CD4-positive, CD25-positive, alpha-beta regulatory T cell (primary cell): Measurements from ENCODE around the gene ZNF576. TPM values are rescaled to one million over a fixed set of nuclear protein-coding genes. Genes with fewer than 3 reads are reported as not detected.

ENCODE experiments used
- ATAC-seq, 2 donors: fragments of 150-1000 bp; cut with Tn5 transposase; one replicate each; pipeline ENCODE4 v1.10.0; 2021; ENCODE audit warnings: low read depth in 2 of 2, moderate number of reproducible peaks in 2 of 2, moderate library complexity in 1 of 2
- DNase-seq, 3 donors: peaks; one replicate each; pipeline versions ENCODE4 v3.0.0 to v3.0.0-alpha.2; 2012 to 2022; ENCODE audit warnings: mixed read lengths in 1 of 3
- H3K27ac ChIP-seq: one replicate; pipeline ENCODE4 v1.7.0; 2013; ENCODE audit warnings: mild to moderate bottlenecking, low read length; ENCODE audit not compliant: insufficient read depth, poor library complexity, severe bottlenecking
- H3K27me3 ChIP-seq: one replicate; pipeline ENCODE4 v1.7.0; 2013; ENCODE audit warnings: low read length; ENCODE audit not compliant: control insufficient read depth, insufficient read depth
- H3K36me3 ChIP-seq: one replicate; pipeline ENCODE4 v1.7.0; 2013; ENCODE audit warnings: mild to moderate bottlenecking, low read length, moderate library complexity; ENCODE audit not compliant: control insufficient read depth, insufficient read depth
- H3K4me1 ChIP-seq: 2 replicates; pipeline ENCODE4 v1.7.0; 2013; ENCODE audit warnings: mild to moderate bottlenecking, low read length; ENCODE audit not compliant: insufficient read depth, control insufficient read depth, poor library complexity, severe bottlenecking
- H3K4me3 ChIP-seq: one replicate; pipeline ENCODE4 v1.7.0; 2013; ENCODE audit warnings: low read depth, mild to moderate bottlenecking, low read length, moderate library complexity
- H3K9me3 ChIP-seq, 2 experiments: 1 replicate in 1 of 2; 2 replicates in 1 of 2; pipeline ENCODE4 v1.7.0; 2013; ENCODE audit warnings: low read length in 2 of 2, mild to moderate bottlenecking in 1 of 2, moderate library complexity in 1 of 2; ENCODE audit not compliant: control insufficient read depth in 2 of 2
- H3K27ac Mint-ChIP-seq, 3 donors: one replicate each; pipeline ENCODE4 v1.8.0; 2020 to 2022; ENCODE audit warnings: mild to moderate bottlenecking in 3 of 3, mixed read lengths in 3 of 3, moderate library complexity in 2 of 3
- H3K27me3 Mint-ChIP-seq: one replicate; pipeline ENCODE4 v1.8.0; 2022; ENCODE audit warnings: mild to moderate bottlenecking, mixed read lengths
- H3K36me3 Mint-ChIP-seq: one replicate; pipeline ENCODE4 v1.8.0; 2020; ENCODE audit warnings: mixed read lengths
- H3K4me1 Mint-ChIP-seq, 4 donors: one replicate each; pipeline ENCODE4 v1.8.0; 2020 to 2022; ENCODE audit warnings: mixed read lengths in 4 of 4, mild to moderate bottlenecking in 1 of 4
- H3K4me3 Mint-ChIP-seq, 4 donors: one replicate each; pipeline ENCODE4 v1.8.0; 2020 to 2022; ENCODE audit warnings: mild to moderate bottlenecking in 4 of 4, mixed read lengths in 4 of 4, moderate library complexity in 3 of 4
- H3K9me3 Mint-ChIP-seq, 7 donors: one replicate each; pipeline ENCODE4 v1.8.0; 2020 to 2022; ENCODE audit warnings: mixed read lengths in 7 of 7, mild to moderate bottlenecking in 3 of 7, moderate library complexity in 2 of 7
- polyA plus RNA-seq, 4 donors: library from polyadenylated mRNA; unstranded; fragments of 300-500 nt; fragmentation: Illumina TruSeq; gene quantifications; one replicate each; pipeline ENCODE4 v1.2.3, GENCODE V29; 2021
- total RNA-seq: library from RNA; stranded (reverse); gene quantifications from one replicate; pipeline ENCODE4 v1.2.3, GENCODE V29; 2022

ZNF576 gene
- total and polyA plus RNA-seq, 5 donors from 2014 or later = 5.5 to 11.0 (median 8.9) TPM

DNA sequence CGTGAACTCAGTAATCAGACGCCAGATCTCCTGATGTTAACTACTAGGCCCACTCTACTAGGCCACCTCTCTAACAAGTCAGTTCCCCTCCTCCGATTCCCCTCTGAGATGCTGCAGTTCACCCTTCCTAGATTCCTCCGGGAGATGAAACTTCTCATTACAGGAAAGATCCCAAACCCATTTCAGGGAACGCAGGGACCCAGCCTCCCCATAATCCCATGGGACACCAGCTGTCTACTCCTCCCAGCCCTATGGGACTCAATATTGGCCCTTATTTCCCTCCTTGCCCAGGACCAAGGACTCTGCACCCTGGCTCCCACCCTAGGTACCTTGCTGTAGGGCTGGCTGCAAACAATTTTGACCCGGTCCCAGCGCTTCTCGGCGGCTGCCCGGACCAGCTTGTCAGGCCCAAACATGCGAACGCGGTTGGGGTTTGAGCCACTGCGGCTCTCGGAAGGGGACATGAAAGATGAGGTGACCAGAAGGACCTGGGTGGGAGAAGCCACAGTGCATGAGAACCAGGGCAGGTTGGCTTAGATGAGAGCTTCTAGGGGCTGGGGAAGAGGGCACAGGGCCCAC is 42.0 kb upstream of the ZNF576 start:
- H3K27me3 Mint-ChIP-seq = no peaks in the 10 kb centered on the region
- H3K27ac Mint-ChIP-seq = peak overlapping the region; percentile 41 to 76 (median 46)
- no peaks in the 10 kb centered on the region for H3K9me3 ChIP-seq
- H3K9me3 Mint-ChIP-seq = peaks cover 0 to 1% (median 0%) of the 10 kb centered on the region in 7 donors
- peaks cover 30% of the 10 kb centered on the region for H3K36me3 Mint-ChIP-seq
- peaks cover 41% of the 10 kb centered on the region for H3K36me3 ChIP-seq
- DNase-seq = no peak
- no peak overlapping the region for H3K4me3 Mint-ChIP-seq
- no peak overlapping the region for H3K4me3 ChIP-seq
- no peak overlapping the region for H3K27ac ChIP-seq
- H3K4me1 Mint-ChIP-seq = peaks cover 0 to 14% (median 11%) of the 10 kb centered on the region in 4 donors
- peaks cover 6% of the 10 kb centered on the region for H3K4me1 ChIP-seq
- H3K27me3 ChIP-seq = no peaks in the 10 kb centered on the region
- no peak for ATAC-seq

DNA sequence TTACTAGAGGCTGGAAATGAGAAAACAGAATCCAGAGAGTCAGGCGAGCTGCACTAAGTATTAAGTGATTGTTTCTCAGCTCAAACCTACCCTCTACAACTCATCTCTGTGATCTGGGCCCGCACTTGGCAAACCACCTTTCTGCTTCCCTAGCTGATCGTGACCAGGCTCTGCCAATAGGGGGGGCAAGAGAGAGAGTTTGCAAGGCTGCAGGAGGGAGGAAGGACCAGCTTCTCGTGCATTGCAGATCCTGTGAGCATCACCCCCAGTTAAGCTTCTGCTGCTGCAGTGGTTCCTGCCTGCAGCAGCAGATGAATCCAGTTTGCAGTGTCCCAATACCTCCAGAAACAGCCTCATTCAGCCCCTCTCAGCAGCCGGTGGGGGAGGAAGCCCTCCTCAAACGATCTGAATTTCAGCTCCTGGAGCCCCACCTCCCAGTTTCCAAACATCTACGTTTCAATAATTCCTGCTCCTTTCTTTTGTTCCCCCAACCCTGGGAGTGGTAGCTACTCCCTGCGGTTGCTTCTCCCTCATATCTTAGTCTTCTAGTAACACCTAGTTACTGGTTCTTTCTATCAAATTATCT is 41.1 kb upstream of the ZNF576 start:
- peak; percentile 84 to 89 for ATAC-seq

DNA sequence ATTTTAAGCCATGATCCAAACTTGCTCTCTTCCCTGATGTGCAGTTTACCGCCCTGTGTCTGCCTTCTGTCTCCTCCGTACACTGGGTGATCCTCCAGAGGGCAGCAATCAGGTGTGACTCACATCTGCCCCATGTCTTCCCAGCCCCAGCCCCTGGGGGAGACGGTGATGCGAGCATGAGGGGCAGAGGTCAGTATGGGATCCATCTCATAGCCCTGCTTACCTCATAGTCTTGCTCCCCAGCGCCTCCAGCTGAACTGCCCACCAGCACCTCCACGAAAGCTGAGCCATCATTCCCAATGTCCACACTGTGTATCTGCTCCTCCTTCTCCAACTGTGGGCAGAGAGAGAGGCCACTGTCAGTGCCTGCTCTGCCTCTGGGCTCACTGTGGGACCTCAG is 35.7 kb upstream of the ZNF576 start:
- DNase-seq (no peak), ATAC-seq (no peak)
- Mint-ChIP-seq H3K9me3 (peaks cover 0 to under 1% (median 0%) of the 10 kb centered on the region in 7 donors), H3K27ac (peak overlapping the region in 2 of 3 donors; percentile 97 to 99), H3K27me3 (no peaks in the 10 kb centered on the region), H3K4me1 (peaks cover 0 to 59% (median 39%) of the 10 kb centered on the region in 4 donors), H3K36me3 (peaks cover 20% of the 10 kb centered on the region), H3K4me3 (peak overlapping the region in 3 of 4 donors; percentile 40 to 86 (median 48))
- H3K27me3 ChIP-seq = no peaks in the 10 kb centered on the region
- no peaks in the 10 kb centered on the region for H3K9me3 ChIP-seq
- H3K4me1 ChIP-seq = peaks cover 35% of the 10 kb centered on the region
- peaks cover 16% of the 10 kb centered on the region for H3K36me3 ChIP-seq
- peak overlapping the region; percentile 92 for H3K27ac ChIP-seq
- H3K4me3 ChIP-seq = peak overlapping the region; percentile 26

More for the DNA sequence above, 41.1 kb upstream of the ZNF576 start:
- Mint-ChIP-seq H3K27me3 (no peaks in the 10 kb centered on the region), H3K9me3 (peaks cover 0 to 1% (median 0%) of the 10 kb centered on the region in 7 donors), H3K27ac (peak overlapping the region; percentile 48 to 91 (median 74)), H3K36me3 (peaks cover 29% of the 10 kb centered on the region), H3K4me3 (peak overlapping the region in 1 of 4 donors; percentile 36), H3K4me1 (peaks cover 0 to 21% (median 14%) of the 10 kb centered on the region in 4 donors)
- Histone ChIP-seq H3K27ac (no peak overlapping the region), H3K27me3 (no peaks in the 10 kb centered on the region), H3K36me3 (peaks cover 34% of the 10 kb centered on the region), H3K4me3 (no peak overlapping the region), H3K9me3 (no peaks in the 10 kb centered on the region), H3K4me1 (peaks cover 6% of the 10 kb centered on the region)
- peak; percentile 65 to 88 (median 83) for DNase-seq

GRCh38 chr19:43561139-43561970 is 35.0 kb upstream of the ZNF576 start:
- no peak for DNase-seq
- H3K9me3 Mint-ChIP-seq = peaks cover 0 to 2% (median 0%) of the 10 kb centered on the region in 7 donors
- peak overlapping the region; percentile 52 to 99 (median 97) for H3K27ac Mint-ChIP-seq
- peak overlapping the region; percentile 48 to 86 (median 70) for H3K4me3 Mint-ChIP-seq
- ATAC-seq = no peak
- Histone ChIP-seq H3K36me3 (peaks cover 13% of the 10 kb centered on the region), H3K4me3 (peak overlapping the region; percentile 76), H3K27me3 (no peaks in the 10 kb centered on the region), H3K9me3 (no peaks in the 10 kb centered on the region), H3K27ac (peak overlapping the region; percentile 92), H3K4me1 (peaks cover 35% of the 10 kb centered on the region)
- peaks cover 0 to 56% (median 39%) of the 10 kb centered on the region in 4 donors for H3K4me1 Mint-ChIP-seq
- H3K27me3 Mint-ChIP-seq = no peaks in the 10 kb centered on the region
- H3K36me3 Mint-ChIP-seq = peaks cover 20% of the 10 kb centered on the region

- peak overlapping the region; percentile 22 to 86 (median 66) for H3K4me3 Mint-ChIP-seq
- peaks cover 0 to 2% (median 0%) of the 10 kb centered on the region in 7 donors for H3K9me3 Mint-ChIP-seq
- H3K27me3 Mint-ChIP-seq = no peaks in the 10 kb centered on the region
- Histone ChIP-seq H3K9me3 (no peaks in the 10 kb centered on the region), H3K27ac (peak overlapping the region; percentile 92), H3K4me3 (peak overlapping the region; percentile 76), H3K4me1 (peaks cover 35% of the 10 kb centered on the region), H3K27me3 (no peaks in the 10 kb centered on the region), H3K36me3 (peaks cover 12% of the 10 kb centered on the region)
- H3K4me1 Mint-ChIP-seq = peaks cover 0 to 57% (median 43%) of the 10 kb centered on the region in 4 donors
- peak overlapping the region; percentile 93 to 99 (median 97) for H3K27ac Mint-ChIP-seq
- DNase-seq (peak in 1 of 3 donors; percentile 3), ATAC-seq (no peak)
- peaks cover 24% of the 10 kb centered on the region for H3K36me3 Mint-ChIP-seq
Measured at GRCh38 chr19:43562226-43562697, 34.1 kb upstream of the ZNF576 start.

- H3K4me1 Mint-ChIP-seq = peaks cover 0 to 57% (median 43%) of the 10 kb centered on the region in 4 donors
Measured at GRCh38 chr19:43562698-43563241, 33.6 kb upstream of the ZNF576 start.

DNA sequence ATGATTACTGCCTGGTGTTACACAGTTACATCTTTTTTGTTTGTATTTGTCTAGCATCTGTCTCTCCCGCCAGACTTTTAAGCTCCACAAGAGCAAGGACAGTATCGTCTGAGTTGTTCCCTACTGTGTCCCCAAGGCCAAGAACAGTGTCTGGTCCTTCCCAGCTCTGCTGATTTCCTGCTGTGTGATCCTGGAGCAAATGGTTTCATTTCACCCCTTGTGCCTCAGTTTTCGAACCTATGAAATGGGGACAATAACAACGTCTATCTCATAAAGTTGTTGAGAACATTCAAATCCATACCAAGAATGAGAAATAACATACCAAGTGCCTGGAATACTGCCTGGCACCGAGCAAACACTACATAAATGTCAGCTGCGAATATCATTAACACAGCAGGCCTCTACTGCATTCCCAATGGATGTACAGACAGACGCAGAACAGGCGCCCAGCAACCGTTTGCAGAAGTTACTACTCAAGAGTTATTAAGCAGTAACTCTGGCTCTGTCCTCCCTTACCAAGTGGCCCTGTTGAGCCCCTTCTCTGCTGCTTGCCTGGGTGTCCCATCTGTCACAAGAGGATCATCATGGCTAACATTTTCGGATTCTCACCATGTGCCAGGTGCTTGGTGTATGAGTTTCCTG is 32.5 kb upstream of the ZNF576 start:
- Mint-ChIP-seq H3K27ac (peak overlapping the region; percentile 93 to 99 (median 97)), H3K4me3 (peak overlapping the region; percentile 8 to 86 (median 31)), H3K9me3 (peaks cover 0 to 2% (median 0%) of the 10 kb centered on the region in 7 donors), H3K36me3 (peaks cover 21% of the 10 kb centered on the region), H3K27me3 (no peaks in the 10 kb centered on the region), H3K4me1 (peaks cover 0 to 55% (median 44%) of the 10 kb centered on the region in 4 donors)
- H3K27me3 ChIP-seq = no peaks in the 10 kb centered on the region
- peak overlapping the region; percentile 92 for H3K27ac ChIP-seq
- no peaks in the 10 kb centered on the region for H3K9me3 ChIP-seq
- DNase-seq = no peak
- no peak overlapping the region for H3K4me3 ChIP-seq
- H3K4me1 ChIP-seq = peaks cover 35% of the 10 kb centered on the region
- H3K36me3 ChIP-seq = peaks cover 4% of the 10 kb centered on the region
- no peak for ATAC-seq

More at GRCh38 chr19:43562698-43563241, 33.6 kb upstream of the ZNF576 start:
- DNase-seq = peak; percentile 54 to 94 (median 83)
- Mint-ChIP-seq H3K4me3 (peak overlapping the region; percentile 22 to 86 (median 66)), H3K27me3 (no peaks in the 10 kb centered on the region), H3K9me3 (peaks cover 0 to 2% (median 0%) of the 10 kb centered on the region in 7 donors), H3K27ac (peak overlapping the region; percentile 93 to 99 (median 97)), H3K36me3 (peaks cover 22% of the 10 kb centered on the region)
- Histone ChIP-seq H3K9me3 (no peaks in the 10 kb centered on the region), H3K4me1 (peaks cover 35% of the 10 kb centered on the region), H3K27me3 (no peaks in the 10 kb centered on the region), H3K27ac (peak overlapping the region; percentile 92), H3K36me3 (peaks cover 9% of the 10 kb centered on the region), H3K4me3 (peak overlapping the region; percentile 76)
- peak; percentile 93 to 94 for ATAC-seq
